Subcutaneous adipose tissue (tissue), 4 donors: ENCODE results near the gene ATG9A. TPM values are rescaled to one million over a fixed set of nuclear protein-coding genes. Genes with fewer than 3 reads are reported as not detected.

Experiments
- CTCF ChIP-seq: fragments of 450-650 bp; IDR thresholded peaks from one replicate; pipeline ENCODE4 v1.5.1; 2016; ENCODE audit warnings: low read depth, mild to moderate bottlenecking, control low read depth, antibody characterized with exemption, moderate library complexity
- total RNA-seq, 4 donors: library from RNA; depleted of rRNA; stranded (reverse); fragments of >200 nt; gene quantifications; one replicate each; pipeline ENCODE4 v1.1.0, GENCODE V29; 2016

The ATG9A gene
- total RNA-seq, 4 donors from 2014 or later = 29.0 to 54.1 (median 30.3) TPM

GRCh38 chr2:219184121-219184520 is 45.3 kb downstream of the ATG9A start:
- TF ChIP-seq CTCF = no peak

GRCh38 chr2:219183151-219183772 is 46.2 kb downstream of the ATG9A start:
- TF ChIP-seq CTCF = no peak

GRCh38 chr2:219182331-219183150 is 46.9 kb downstream of the ATG9A start:
- no peak for TF ChIP-seq CTCF

GRCh38 chr2:219181531-219181930 is 47.9 kb downstream of the ATG9A start:
- no peak for TF ChIP-seq CTCF

- no peak for TF ChIP-seq CTCF
Observed at GRCh38 chr2:219180961-219181360, 48.5 kb downstream of the ATG9A start.

GRCh38 chr2:219179601-219180465 is 49.6 kb downstream of the ATG9A start:
- no peak for TF ChIP-seq CTCF
